WTC11 (cell line): ENCODE measurements around the gene SLC35B3. TPM values are rescaled to one million over a fixed set of nuclear protein-coding genes. Genes with fewer than 3 reads are reported as not detected.

ENCODE experiments used
- ATAC-seq: fragments of 200-7000 bp; cut with Tn5 transposase; 2 replicates; pipeline ENCODE4 v1.10.0; 2021; ENCODE audit warnings: mild to moderate bottlenecking, moderate library complexity
- CTCF ChIA-PET: fragments of 300-600 bp; sonication (Branson Sonifier 250); formaldehyde crosslinking; loops from one replicate; lab custom pipeline; 2021; ENCODE audit warnings: antibody characterized with exemption; lab: Charles Lee
- POLR2A ChIA-PET: fragments of 350-600 bp; sonication (Branson Sonifier 250); formaldehyde crosslinking; loops from one replicate; lab custom pipeline; 2021; ENCODE audit warnings: antibody characterized with exemption; lab: Charles Lee
- DNase-seq: peaks from one replicate; pipeline ENCODE4 v3.0.0; 2021; ENCODE audit warnings: low spot score
- H3K27ac Mint-ChIP-seq: 2 replicates; pipeline ENCODE4 v1.8.0; 2021; ENCODE audit warnings: mixed read lengths
- H3K27me3 Mint-ChIP-seq: 2 replicates; pipeline ENCODE4 v1.8.0; 2021; ENCODE audit warnings: low read depth, mild to moderate bottlenecking, moderate library complexity, mixed read lengths
- H3K36me3 Mint-ChIP-seq: 2 replicates; pipeline ENCODE4 v1.8.0; 2021; ENCODE audit warnings: mixed read lengths
- H3K4me1 Mint-ChIP-seq: 2 replicates; pipeline ENCODE4 v1.8.0; 2022; ENCODE audit warnings: mixed read lengths
- H3K4me3 Mint-ChIP-seq: 2 replicates; pipeline ENCODE4 v1.8.0; 2021; ENCODE audit warnings: mild to moderate bottlenecking, moderate library complexity, mixed read lengths
- H3K9me3 Mint-ChIP-seq: 2 replicates; pipeline ENCODE4 v1.8.0; 2021; ENCODE audit warnings: mixed read lengths
- ERG ChIP-seq: fragments of 250-450 bp; sonication (Bioruptor Pico); IDR thresholded peaks from 2 replicates; pipeline ENCODE4 v1.8.0; 2021; ENCODE audit warnings: mild to moderate bottlenecking
- ESRRA ChIP-seq: sonication (generic); formaldehyde crosslinking; IDR thresholded peaks from 2 replicates; pipeline ENCODE4 v1.8.1; 2022; ENCODE audit warnings: mild to moderate bottlenecking, missing genetic modification reagents, borderline replicate concordance
- FOXJ3 ChIP-seq: sonication (generic); formaldehyde crosslinking; IDR thresholded peaks from 2 replicates; pipeline ENCODE4 v1.9.0; 2021; ENCODE audit warnings: missing genetic modification reagents, mild to moderate bottlenecking, borderline replicate concordance
- JUN ChIP-seq: sonication (generic); formaldehyde crosslinking; IDR thresholded peaks from 2 replicates; pipeline ENCODE4 v1.8.0; 2023; ENCODE audit warnings: mild to moderate bottlenecking, missing genetic modification reagents
- KAT7 ChIP-seq: sonication (generic); formaldehyde crosslinking; IDR thresholded peaks from 2 replicates; pipeline ENCODE4 v1.8.1; 2023; ENCODE audit warnings: missing genetic modification reagents, mild to moderate bottlenecking, borderline replicate concordance
- MXD4 ChIP-seq: fragments of 250-450 bp; sonication (Bioruptor Pico); IDR thresholded peaks from 2 replicates; pipeline ENCODE4 v1.8.0; 2021; ENCODE audit warnings: mild to moderate bottlenecking, moderate library complexity, borderline replicate concordance
- NFE2L1 ChIP-seq: sonication (generic); formaldehyde crosslinking; IDR thresholded peaks from 2 replicates; pipeline ENCODE4 v1.8.1; 2023; ENCODE audit warnings: missing genetic modification reagents
- SOX15 ChIP-seq: fragments of 250-450 bp; sonication (Bioruptor Pico); IDR thresholded peaks from 2 replicates; pipeline ENCODE4 v1.9.0; 2021; ENCODE audit warnings: mild to moderate bottlenecking
- STAT6 ChIP-seq: sonication (generic); formaldehyde crosslinking; conservative IDR thresholded peaks from 2 replicates; pipeline ENCODE4 v1.8.1; 2023; ENCODE audit warnings: mild to moderate bottlenecking, low read depth, missing genetic modification reagents, moderate library complexity
- ZNF281 ChIP-seq: sonication (generic); formaldehyde crosslinking; IDR thresholded peaks from 2 replicates; pipeline ENCODE4 v1.8.0; 2023; ENCODE audit warnings: mild to moderate bottlenecking, missing genetic modification reagents
- total RNA-seq: library from RNA; stranded (reverse); gene quantifications from 3 replicates; pipeline ENCODE4 v1.2.3, GENCODE V29; 2021
- TF ChIP-seq, protein P1 (sequence below): sonication (generic); formaldehyde crosslinking; IDR thresholded peaks from 2 replicates; pipeline ENCODE4 v1.8.0; 2022; ENCODE audit warnings: missing genetic modification reagents
- TF ChIP-seq, protein P2 (sequence below): sonication (generic); formaldehyde crosslinking; IDR thresholded peaks from 2 replicates; pipeline ENCODE4 v1.8.1; 2023; ENCODE audit warnings: mild to moderate bottlenecking, moderate library complexity, missing genetic modification reagents
- TF ChIP-seq, protein P3 (sequence below): sonication (generic); formaldehyde crosslinking; IDR thresholded peaks from 2 replicates; pipeline ENCODE4 v1.8.0; 2023; ENCODE audit warnings: missing genetic modification reagents, mild to moderate bottlenecking, borderline replicate concordance

Gene SLC35B3
- total RNA-seq, 1 experiment from 2014 or later = 8.4 TPM

DNA sequence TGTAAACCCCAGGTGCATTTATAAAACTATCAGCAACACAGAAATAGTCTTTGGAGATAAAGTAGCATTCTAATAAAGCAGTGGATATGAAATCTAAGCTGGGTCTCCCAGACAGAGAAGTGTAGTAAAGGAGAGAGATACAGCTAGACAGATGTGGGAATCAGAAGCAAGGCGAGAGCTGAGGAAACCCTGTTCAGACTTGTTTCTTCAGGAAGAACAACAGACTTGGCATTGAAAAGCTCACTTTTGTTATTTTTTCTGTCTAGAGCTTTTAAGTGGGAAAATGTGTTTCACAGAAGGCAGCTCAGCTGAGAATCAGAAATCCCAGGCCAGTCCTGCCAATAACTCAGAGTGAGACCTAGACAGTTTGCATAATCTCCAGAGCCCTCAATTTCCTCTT is 52.9 kb downstream of the SLC35B3 start:
- ChIA-PET CTCF (no interaction called here), POLR2A (no interaction called here)
- H3K27ac Mint-ChIP-seq = no peak overlapping the region
- no peaks in the 10 kb centered on the region; the same call in 1 of the 2 replicates for H3K27me3 Mint-ChIP-seq
- TF ChIP-seq, protein P1, sequence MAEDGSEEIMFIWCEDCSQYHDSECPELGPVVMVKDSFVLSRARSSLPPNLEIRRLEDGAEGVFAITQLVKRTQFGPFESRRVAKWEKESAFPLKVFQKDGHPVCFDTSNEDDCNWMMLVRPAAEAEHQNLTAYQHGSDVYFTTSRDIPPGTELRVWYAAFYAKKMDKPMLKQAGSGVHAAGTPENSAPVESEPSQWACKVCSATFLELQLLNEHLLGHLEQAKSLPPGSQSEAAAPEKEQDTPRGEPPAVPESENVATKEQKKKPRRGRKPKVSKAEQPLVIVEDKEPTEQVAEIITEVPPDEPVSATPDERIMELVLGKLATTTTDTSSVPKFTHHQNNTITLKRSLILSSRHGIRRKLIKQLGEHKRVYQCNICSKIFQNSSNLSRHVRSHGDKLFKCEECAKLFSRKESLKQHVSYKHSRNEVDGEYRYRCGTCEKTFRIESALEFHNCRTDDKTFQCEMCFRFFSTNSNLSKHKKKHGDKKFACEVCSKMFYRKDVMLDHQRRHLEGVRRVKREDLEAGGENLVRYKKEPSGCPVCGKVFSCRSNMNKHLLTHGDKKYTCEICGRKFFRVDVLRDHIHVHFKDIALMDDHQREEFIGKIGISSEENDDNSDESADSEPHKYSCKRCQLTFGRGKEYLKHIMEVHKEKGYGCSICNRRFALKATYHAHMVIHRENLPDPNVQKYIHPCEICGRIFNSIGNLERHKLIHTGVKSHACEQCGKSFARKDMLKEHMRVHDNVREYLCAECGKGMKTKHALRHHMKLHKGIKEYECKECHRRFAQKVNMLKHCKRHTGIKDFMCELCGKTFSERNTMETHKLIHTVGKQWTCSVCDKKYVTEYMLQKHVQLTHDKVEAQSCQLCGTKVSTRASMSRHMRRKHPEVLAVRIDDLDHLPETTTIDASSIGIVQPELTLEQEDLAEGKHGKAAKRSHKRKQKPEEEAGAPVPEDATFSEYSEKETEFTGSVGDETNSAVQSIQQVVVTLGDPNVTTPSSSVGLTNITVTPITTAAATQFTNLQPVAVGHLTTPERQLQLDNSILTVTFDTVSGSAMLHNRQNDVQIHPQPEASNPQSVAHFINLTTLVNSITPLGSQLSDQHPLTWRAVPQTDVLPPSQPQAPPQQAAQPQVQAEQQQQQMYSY (CRISPR knock-in tag) = no peak
- no peak for TF ChIP-seq NFE2L1 (CRISPR knock-in tag)
- no peak for TF ChIP-seq ESRRA (CRISPR knock-in tag)
- TF ChIP-seq, protein P2, sequence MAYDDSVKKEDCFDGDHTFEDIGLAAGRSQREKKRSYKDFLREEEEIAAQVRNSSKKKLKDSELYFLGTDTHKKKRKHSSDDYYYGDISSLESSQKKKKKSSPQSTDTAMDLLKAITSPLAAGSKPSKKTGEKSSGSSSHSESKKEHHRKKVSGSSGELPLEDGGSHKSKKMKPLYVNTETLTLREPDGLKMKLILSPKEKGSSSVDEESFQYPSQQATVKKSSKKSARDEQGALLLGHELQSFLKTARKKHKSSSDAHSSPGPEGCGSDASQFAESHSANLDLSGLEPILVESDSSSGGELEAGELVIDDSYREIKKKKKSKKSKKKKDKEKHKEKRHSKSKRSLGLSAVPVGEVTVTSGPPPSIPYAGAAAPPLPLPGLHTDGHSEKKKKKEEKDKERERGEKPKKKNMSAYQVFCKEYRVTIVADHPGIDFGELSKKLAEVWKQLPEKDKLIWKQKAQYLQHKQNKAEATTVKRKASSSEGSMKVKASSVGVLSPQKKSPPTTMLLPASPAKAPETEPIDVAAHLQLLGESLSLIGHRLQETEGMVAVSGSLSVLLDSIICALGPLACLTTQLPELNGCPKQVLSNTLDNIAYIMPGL (CRISPR knock-in tag) = no peak
- no peak for TF ChIP-seq STAT6 (CRISPR knock-in tag)
- TF ChIP-seq FOXJ3 (CRISPR knock-in tag) = no peak
- no peak for TF ChIP-seq ZNF281
- TF ChIP-seq, protein P3, sequence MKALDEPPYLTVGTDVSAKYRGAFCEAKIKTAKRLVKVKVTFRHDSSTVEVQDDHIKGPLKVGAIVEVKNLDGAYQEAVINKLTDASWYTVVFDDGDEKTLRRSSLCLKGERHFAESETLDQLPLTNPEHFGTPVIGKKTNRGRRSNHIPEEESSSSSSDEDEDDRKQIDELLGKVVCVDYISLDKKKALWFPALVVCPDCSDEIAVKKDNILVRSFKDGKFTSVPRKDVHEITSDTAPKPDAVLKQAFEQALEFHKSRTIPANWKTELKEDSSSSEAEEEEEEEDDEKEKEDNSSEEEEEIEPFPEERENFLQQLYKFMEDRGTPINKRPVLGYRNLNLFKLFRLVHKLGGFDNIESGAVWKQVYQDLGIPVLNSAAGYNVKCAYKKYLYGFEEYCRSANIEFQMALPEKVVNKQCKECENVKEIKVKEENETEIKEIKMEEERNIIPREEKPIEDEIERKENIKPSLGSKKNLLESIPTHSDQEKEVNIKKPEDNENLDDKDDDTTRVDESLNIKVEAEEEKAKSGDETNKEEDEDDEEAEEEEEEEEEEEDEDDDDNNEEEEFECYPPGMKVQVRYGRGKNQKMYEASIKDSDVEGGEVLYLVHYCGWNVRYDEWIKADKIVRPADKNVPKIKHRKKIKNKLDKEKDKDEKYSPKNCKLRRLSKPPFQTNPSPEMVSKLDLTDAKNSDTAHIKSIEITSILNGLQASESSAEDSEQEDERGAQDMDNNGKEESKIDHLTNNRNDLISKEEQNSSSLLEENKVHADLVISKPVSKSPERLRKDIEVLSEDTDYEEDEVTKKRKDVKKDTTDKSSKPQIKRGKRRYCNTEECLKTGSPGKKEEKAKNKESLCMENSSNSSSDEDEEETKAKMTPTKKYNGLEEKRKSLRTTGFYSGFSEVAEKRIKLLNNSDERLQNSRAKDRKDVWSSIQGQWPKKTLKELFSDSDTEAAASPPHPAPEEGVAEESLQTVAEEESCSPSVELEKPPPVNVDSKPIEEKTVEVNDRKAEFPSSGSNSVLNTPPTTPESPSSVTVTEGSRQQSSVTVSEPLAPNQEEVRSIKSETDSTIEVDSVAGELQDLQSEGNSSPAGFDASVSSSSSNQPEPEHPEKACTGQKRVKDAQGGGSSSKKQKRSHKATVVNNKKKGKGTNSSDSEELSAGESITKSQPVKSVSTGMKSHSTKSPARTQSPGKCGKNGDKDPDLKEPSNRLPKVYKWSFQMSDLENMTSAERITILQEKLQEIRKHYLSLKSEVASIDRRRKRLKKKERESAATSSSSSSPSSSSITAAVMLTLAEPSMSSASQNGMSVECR (CRISPR knock-in tag) = no peak
- TF ChIP-seq SOX15 (CRISPR knock-in tag) = no peak
- no peak for TF ChIP-seq ERG (CRISPR knock-in tag)
- TF ChIP-seq JUN = no peak
- TF ChIP-seq MXD4 (CRISPR knock-in tag) = no peak
- no peak for TF ChIP-seq KAT7 (CRISPR knock-in tag)
- peaks cover 9% of the 10 kb centered on the region for H3K9me3 Mint-ChIP-seq
- no peak overlapping the region for H3K4me3 Mint-ChIP-seq
- peaks cover 33% of the 10 kb centered on the region for H3K4me1 Mint-ChIP-seq
- DNase-seq = no peak
- H3K36me3 Mint-ChIP-seq = peaks cover 6% of the 10 kb centered on the region
- no peak for ATAC-seq
